ENCODE data around the gene FUS.

The FUS gene

DNA sequence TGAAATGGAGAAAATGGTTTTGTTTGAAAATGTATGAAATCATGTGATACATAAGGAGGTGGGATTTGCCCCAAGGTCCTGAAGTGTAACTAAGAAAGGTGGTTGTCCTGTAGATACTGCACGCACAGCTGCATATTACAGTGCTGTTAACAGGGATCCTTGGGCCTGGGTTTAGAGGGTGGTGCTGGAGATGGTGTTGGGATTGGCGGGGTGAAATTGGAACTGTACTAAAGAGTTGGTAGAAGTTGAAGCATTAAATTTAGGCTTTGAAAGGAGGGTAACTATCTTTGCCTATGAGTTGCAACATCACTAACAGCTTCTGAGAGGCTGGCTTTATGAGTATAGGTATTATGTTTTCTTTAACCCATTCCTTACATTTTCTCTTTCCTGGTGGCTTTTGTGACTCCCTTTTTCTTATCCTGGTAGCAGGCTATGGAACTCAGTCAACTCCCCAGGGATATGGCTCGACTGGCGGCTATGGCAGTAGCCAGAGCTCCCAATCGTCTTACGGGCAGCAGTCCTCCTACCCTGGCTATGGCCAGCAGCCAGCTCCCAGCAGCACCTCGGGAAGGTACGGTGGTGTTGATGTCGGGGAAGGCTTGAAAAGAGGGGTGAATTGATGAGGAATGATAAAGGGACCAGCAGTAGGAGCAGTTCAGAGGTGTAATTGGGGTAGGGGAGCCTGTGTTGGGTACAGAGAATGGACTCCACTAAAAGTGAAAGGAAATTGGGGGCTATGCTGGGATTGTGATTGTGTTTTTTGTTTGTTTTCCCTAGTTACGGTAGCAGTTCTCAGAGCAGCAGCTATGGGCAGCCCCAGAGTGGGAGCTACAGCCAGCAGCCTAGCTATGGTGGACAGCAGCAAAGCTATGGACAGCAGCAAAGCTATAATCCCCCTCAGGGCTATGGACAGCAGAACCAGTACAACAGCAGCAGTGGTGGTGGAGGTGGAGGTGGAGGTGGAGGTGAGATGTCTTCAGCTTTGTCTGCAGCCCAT, 3.8 kb downstream of the FUS start:
- ChIA-PET CTCF (interaction anchor here (0.6 to 0.9 kb wide), 2 partner anchors 186 to 230 kb away, joined by 3 read pairs; no protein-coding TSS in a partner anchor), POLR2A (interaction anchor here (0.6 to 2.3 kb wide), 7 partner anchors 10 to 459 kb away, joined by 3 to 7 read pairs (median 4); partner anchors contain the start of gene KAT8)
- TF ChIP-seq, protein P1, sequence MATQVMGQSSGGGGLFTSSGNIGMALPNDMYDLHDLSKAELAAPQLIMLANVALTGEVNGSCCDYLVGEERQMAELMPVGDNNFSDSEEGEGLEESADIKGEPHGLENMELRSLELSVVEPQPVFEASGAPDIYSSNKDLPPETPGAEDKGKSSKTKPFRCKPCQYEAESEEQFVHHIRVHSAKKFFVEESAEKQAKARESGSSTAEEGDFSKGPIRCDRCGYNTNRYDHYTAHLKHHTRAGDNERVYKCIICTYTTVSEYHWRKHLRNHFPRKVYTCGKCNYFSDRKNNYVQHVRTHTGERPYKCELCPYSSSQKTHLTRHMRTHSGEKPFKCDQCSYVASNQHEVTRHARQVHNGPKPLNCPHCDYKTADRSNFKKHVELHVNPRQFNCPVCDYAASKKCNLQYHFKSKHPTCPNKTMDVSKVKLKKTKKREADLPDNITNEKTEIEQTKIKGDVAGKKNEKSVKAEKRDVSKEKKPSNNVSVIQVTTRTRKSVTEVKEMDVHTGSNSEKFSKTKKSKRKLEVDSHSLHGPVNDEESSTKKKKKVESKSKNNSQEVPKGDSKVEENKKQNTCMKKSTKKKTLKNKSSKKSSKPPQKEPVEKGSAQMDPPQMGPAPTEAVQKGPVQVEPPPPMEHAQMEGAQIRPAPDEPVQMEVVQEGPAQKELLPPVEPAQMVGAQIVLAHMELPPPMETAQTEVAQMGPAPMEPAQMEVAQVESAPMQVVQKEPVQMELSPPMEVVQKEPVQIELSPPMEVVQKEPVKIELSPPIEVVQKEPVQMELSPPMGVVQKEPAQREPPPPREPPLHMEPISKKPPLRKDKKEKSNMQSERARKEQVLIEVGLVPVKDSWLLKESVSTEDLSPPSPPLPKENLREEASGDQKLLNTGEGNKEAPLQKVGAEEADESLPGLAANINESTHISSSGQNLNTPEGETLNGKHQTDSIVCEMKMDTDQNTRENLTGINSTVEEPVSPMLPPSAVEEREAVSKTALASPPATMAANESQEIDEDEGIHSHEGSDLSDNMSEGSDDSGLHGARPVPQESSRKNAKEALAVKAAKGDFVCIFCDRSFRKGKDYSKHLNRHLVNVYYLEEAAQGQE (tag by site-specific recombination; IDR thresholded peaks at IDR 0.05): peak; percentile 73
- TF ChIP-seq ZNF146 (tag by site-specific recombination; IDR thresholded peaks at IDR 0.05): peak; percentile 22; the same call in 1 of the 2 replicates
- TF ChIP-seq FEZF1 (tag by site-specific recombination; IDR thresholded peaks at IDR 0.05): no peak
- TF ChIP-seq, protein P2, sequence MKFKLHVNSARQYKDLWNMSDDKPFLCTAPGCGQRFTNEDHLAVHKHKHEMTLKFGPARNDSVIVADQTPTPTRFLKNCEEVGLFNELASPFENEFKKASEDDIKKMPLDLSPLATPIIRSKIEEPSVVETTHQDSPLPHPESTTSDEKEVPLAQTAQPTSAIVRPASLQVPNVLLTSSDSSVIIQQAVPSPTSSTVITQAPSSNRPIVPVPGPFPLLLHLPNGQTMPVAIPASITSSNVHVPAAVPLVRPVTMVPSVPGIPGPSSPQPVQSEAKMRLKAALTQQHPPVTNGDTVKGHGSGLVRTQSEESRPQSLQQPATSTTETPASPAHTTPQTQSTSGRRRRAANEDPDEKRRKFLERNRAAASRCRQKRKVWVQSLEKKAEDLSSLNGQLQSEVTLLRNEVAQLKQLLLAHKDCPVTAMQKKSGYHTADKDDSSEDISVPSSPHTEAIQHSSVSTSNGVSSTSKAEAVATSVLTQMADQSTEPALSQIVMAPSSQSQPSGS (tag by site-specific recombination; IDR thresholded peaks at IDR 0.05; ENCODE audit: low read depth): no peak
- TF ChIP-seq ZNF324 (tag by site-specific recombination; IDR thresholded peaks at IDR 0.05): no peak
- H3K4me3 ChIP-seq (ENCODE audit: low read depth, low read length): no peak overlapping the region
- peaks cover 52 to 79% of the 10 kb centered on the region in 2 experiments for H3K36me3 ChIP-seq (ENCODE audit: control insufficient read depth in 2 of 2, insufficient read depth in 1 of 2, low read length in 2 of 2)
- H3K27ac ChIP-seq (ENCODE audit: extremely low read depth, low read depth, low read length): no peak overlapping the region
- H3K9me3 ChIP-seq (ENCODE audit: control insufficient read depth, insufficient read depth, low read depth, low read length): no peaks in the 10 kb centered on the region
- no peaks in the 10 kb centered on the region for H3K4me1 ChIP-seq (ENCODE audit: control insufficient read depth, insufficient read depth, low read length)

DNA sequence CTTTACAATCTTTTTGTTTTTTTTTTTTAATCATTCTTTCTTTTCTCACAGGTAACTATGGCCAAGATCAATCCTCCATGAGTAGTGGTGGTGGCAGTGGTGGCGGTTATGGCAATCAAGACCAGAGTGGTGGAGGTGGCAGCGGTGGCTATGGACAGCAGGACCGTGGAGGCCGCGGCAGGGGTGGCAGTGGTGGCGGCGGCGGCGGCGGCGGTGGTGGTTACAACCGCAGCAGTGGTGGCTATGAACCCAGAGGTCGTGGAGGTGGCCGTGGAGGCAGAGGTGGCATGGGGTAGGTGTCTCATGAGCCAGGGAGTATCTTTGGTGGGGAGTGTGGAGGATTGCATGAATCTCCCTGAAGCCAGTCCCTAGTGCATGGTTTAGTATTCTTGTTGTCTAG, 4.9 kb downstream of the FUS start:
- ChIA-PET POLR2A (interaction anchor here (2.2 kb wide), 1 partner anchor 43 kb away, joined by 6 read pairs; no protein-coding TSS in a partner anchor), CTCF (interaction anchor here (0.6 to 1.3 kb wide), 2 partner anchors 201 to 258 kb away, joined by 3 to 4 read pairs; partner anchors contain the start of gene ZNF843)
- TF ChIP-seq EGR2 (tag by site-specific recombination; IDR thresholded peaks at IDR 0.05; ENCODE audit: low read depth): peak; percentile 67; the same call in 1 of the 2 replicates
- TF ChIP-seq, protein P3, sequence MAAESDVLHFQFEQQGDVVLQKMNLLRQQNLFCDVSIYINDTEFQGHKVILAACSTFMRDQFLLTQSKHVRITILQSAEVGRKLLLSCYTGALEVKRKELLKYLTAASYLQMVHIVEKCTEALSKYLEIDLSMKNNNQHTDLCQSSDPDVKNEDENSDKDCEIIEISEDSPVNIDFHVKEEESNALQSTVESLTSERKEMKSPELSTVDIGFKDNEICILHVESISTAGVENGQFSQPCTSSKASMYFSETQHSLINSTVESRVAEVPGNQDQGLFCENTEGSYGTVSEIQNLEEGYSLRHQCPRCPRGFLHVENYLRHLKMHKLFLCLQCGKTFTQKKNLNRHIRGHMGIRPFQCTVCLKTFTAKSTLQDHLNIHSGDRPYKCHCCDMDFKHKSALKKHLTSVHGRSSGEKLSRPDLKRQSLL (tag by site-specific recombination; IDR thresholded peaks at IDR 0.05): no peak
- TF ChIP-seq ZNF670 (tag by site-specific recombination; IDR thresholded peaks at IDR 0.05; ENCODE audit: low read depth): no peak
- no peak overlapping the region for H3K4me3 ChIP-seq (ENCODE audit: low read depth, low read length)
- H3K9me3 ChIP-seq (ENCODE audit: control insufficient read depth, insufficient read depth, low read depth, low read length): no peaks in the 10 kb centered on the region
- H3K36me3 ChIP-seq (ENCODE audit: control insufficient read depth in 2 of 2, insufficient read depth in 1 of 2, low read length in 2 of 2): peaks cover 64 to 91% of the 10 kb centered on the region in 2 experiments
- no peak overlapping the region for H3K27ac ChIP-seq (ENCODE audit: extremely low read depth, low read depth, low read length)
- no peaks in the 10 kb centered on the region for H3K4me1 ChIP-seq (ENCODE audit: control insufficient read depth, insufficient read depth, low read length)

DNA sequence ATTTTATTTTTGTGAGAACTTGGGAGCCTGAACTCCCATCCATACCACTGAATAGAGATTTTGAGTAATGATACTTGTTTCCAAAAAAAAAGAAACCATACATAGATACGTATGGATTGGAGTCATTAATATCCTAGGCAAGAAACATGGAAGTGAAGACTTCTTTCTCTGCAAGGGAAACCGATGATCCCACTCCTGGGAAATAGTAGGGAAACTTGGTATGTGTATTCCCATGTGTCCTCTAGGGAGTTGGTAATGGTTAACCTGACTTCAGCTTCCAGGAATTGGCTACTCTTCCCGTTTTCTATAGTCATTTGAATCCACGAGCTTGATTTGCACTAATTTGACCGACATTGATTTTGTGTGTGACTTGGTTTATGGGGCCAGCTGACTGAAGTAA, 5.4 kb downstream of the FUS start:
- Histone ChIP-seq H3K4me1 (ENCODE audit: control insufficient read depth, insufficient read depth, low read length) (no peaks in the 10 kb centered on the region), H3K4me3 (ENCODE audit: low read depth, low read length) (no peak overlapping the region), H3K27ac (ENCODE audit: extremely low read depth, low read depth, low read length) (no peak overlapping the region), H3K36me3 (ENCODE audit: control insufficient read depth in 2 of 2, insufficient read depth in 1 of 2, low read length in 2 of 2) (peaks cover 68 to 96% of the 10 kb centered on the region in 2 experiments), H3K9me3 (ENCODE audit: control insufficient read depth, insufficient read depth, low read depth, low read length) (no peaks in the 10 kb centered on the region)
- ChIA-PET CTCF (interaction anchor here (0.6 to 1.3 kb wide), 2 partner anchors 258 to 528 kb away, joined by 3 to 4 read pairs; partner anchors contain the start of gene ZNF843), POLR2A (interaction anchor here (2.2 kb wide), 1 partner anchor 43 kb away, joined by 6 read pairs; no protein-coding TSS in a partner anchor)
- TF ChIP-seq BCL11B (tag by site-specific recombination; IDR thresholded peaks at IDR 0.05; ENCODE audit: low read depth) (no peak), SP3 (tag by site-specific recombination; IDR thresholded peaks at IDR 0.05) (no peak), YY2 (tag by site-specific recombination; IDR thresholded peaks at IDR 0.05) (no peak)
- TF ChIP-seq, protein P4, sequence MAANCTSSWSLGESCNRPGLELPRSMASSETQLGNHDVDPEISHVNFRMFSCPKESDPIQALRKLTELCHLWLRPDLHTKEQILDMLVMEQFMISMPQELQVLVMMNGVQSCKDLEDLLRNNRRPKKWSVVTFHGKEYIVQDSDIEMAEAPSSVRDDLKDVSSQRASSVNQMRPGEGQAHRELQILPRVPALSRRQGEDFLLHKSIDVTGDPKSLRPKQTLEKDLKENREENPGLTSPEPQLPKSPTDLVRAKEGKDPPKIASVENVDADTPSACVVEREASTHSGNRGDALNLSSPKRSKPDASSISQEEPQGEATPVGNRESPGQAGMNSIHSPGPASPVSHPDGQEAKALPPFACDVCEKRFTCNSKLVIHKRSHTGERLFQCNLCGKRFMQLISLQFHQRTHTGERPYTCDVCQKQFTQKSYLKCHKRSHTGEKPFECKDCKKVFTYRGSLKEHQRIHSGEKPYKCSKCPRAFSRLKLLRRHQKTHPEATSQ (tag by site-specific recombination; IDR thresholded peaks at IDR 0.05): no peak
- TF ChIP-seq, protein P5, sequence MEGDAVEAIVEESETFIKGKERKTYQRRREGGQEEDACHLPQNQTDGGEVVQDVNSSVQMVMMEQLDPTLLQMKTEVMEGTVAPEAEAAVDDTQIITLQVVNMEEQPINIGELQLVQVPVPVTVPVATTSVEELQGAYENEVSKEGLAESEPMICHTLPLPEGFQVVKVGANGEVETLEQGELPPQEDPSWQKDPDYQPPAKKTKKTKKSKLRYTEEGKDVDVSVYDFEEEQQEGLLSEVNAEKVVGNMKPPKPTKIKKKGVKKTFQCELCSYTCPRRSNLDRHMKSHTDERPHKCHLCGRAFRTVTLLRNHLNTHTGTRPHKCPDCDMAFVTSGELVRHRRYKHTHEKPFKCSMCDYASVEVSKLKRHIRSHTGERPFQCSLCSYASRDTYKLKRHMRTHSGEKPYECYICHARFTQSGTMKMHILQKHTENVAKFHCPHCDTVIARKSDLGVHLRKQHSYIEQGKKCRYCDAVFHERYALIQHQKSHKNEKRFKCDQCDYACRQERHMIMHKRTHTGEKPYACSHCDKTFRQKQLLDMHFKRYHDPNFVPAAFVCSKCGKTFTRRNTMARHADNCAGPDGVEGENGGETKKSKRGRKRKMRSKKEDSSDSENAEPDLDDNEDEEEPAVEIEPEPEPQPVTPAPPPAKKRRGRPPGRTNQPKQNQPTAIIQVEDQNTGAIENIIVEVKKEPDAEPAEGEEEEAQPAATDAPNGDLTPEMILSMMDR (tag by site-specific recombination; IDR thresholded peaks at IDR 0.05): no peak
- TF ChIP-seq, protein P6, sequence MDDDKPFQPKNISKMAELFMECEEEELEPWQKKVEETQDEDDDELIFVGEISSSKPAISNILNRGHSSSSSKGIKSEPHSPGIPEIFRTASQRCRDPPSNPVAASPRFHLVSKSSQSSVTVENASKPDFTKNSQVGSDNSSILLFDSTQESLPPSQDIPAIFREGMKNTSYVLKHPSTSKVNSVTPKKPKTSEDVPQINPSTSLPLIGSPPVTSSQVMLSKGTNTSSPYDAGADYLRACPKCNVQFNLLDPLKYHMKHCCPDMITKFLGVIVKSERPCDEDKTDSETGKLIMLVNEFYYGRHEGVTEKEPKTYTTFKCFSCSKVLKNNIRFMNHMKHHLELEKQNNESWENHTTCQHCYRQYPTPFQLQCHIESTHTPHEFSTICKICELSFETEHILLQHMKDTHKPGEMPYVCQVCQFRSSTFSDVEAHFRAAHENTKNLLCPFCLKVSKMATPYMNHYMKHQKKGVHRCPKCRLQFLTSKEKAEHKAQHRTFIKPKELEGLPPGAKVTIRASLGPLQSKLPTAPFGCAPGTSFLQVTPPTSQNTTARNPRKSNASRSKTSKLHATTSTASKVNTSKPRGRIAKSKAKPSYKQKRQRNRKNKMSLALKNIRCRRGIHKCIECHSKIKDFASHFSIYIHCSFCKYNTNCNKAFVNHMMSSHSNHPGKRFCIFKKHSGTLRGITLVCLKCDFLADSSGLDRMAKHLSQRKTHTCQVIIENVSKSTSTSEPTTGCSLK (tag by site-specific recombination; IDR thresholded peaks at IDR 0.05): no peak

Data from HEK293 (cell line).